Spleen (tissue), 11 donors: Measurements from ENCODE around the gene RND2. TPM values are rescaled to one million over a fixed set of nuclear protein-coding genes. Genes with fewer than 3 reads are reported as not detected.

Source experiments
- DNase-seq: peaks from one replicate; pipeline ENCODE4 v3.0.0-alpha.2; 2020
- H3K27ac ChIP-seq, 8 donors: fragments of 200-600 bp; sonication (generic) in 7 of 8; 1 replicate in 4 of 8; 2 replicates in 4 of 8; pipeline versions ENCODE4 v1.5.0 to v1.8.0; 2016 to 2021; ENCODE audit warnings: inconsistent platforms in 4 of 8, mild to moderate bottlenecking in 4 of 8, moderate library complexity in 1 of 8
- H3K27me3 ChIP-seq, 7 donors: fragments of 200-600 bp; sonication (generic) in 6 of 7; replicated peaks in 1 of 7; 1 replicate in 4 of 7; 2 replicates in 3 of 7; pipeline versions ENCODE4 v1.5.0 to v1.8.0; 2016 to 2021; ENCODE audit warnings: inconsistent platforms in 3 of 7, mild to moderate bottlenecking in 1 of 7
- H3K36me3 ChIP-seq, 6 donors: fragments of 200-600 bp; sonication (generic) in 5 of 6; 1 replicate in 4 of 6; 2 replicates in 2 of 6; pipeline versions ENCODE4 v1.5.0 to v1.8.0; 2016 to 2021; ENCODE audit warnings: inconsistent platforms in 2 of 6
- H3K4me1 ChIP-seq, 6 donors: fragments of 200-600 bp; sonication (generic) in 5 of 6; 1 replicate in 3 of 6; 2 replicates in 3 of 6; pipeline versions ENCODE4 v1.5.0 to v1.8.0; 2016 to 2021; ENCODE audit warnings: inconsistent platforms in 3 of 6
- H3K4me3 ChIP-seq, 8 donors: fragments of 200-600 bp; sonication (generic) in 7 of 8; 1 replicate in 4 of 8; 2 replicates in 4 of 8; pipeline versions ENCODE4 v1.5.0 to v1.8.0; 2016 to 2021; ENCODE audit warnings: inconsistent platforms in 4 of 8, mild to moderate bottlenecking in 4 of 8, moderate library complexity in 2 of 8
- H3K9me3 ChIP-seq, 8 donors: fragments of 200-600 bp; sonication (generic) in 7 of 8; 1 replicate in 4 of 8; 2 replicates in 4 of 8; pipeline versions ENCODE4 v1.5.0 to v1.8.0; 2016 to 2021; ENCODE audit warnings: inconsistent platforms in 4 of 8
- POLR2A ChIP-seq, 3 donors: fragments of 450-650 bp; IDR thresholded peaks; one replicate each; pipeline ENCODE4 v1.5.1; 2017; ENCODE audit warnings: antibody characterized with exemption in 3 of 3, mild to moderate bottlenecking in 1 of 3
- POLR2AphosphoS5 ChIP-seq, 3 donors: sonication (generic); formaldehyde crosslinking; IDR thresholded peaks; one replicate each; pipeline ENCODE4 v1.5.1; 2017; ENCODE audit warnings: antibody characterized with exemption in 3 of 3
- WGBS, 5 donors: extraction: QIAGEN DNeasy Blood & Tissue Kit in 3 of 5; methylation state at CpG; one replicate each; pipeline versions ENCODE4 v1.1.5 to v1.1.7; 2013 to 2018; 5-methylcytosine and 5-hydroxymethylcytosine counted together
- intact Hi-C: fragments of 100-400 bp; cut with DNase I; formaldehyde crosslinking; loops from one replicate; pipeline ENCODE4 v1.15.0; 2023; ENCODE audit warnings: low total_unique reads
- polyA plus RNA-seq, 3 donors: library from polyadenylated mRNA; stranded (reverse); fragments of 200-250 nt; gene quantifications; one replicate each; pipeline ENCODE4 v1.2.1, GENCODE V29; 2013
- total RNA-seq, 7 donors: library from RNA; depleted of rRNA in 3 of 7; stranded (reverse); fragments of >200 nt in 3 of 7; fragmentation: NEBNext Ultra II Directional in 4 of 7; extraction: Animal tissue kit (Norgen Biotek cat#: 25700) in 4 of 7; gene quantifications; one replicate each; pipeline versions ENCODE4 v1.1.0 to v1.2.1, GENCODE V29; 2016 to 2021
- TF ChIP-seq, protein P1 (sequence below), 11 experiments: fragments of 200-600 bp in 7 of 11; fragments of 450-650 bp in 4 of 11; sonication (generic) in 4 of 11; IDR thresholded peaks in 8 of 11; conservative IDR thresholded peaks in 3 of 11; 1 replicate in 7 of 11; 2 replicates in 4 of 11; pipeline versions ENCODE4 v1.4.0 to v1.8.0; 2016 to 2021; ENCODE audit warnings: antibody characterized with exemption in 11 of 11, inconsistent platforms in 4 of 11, mild to moderate bottlenecking in 1 of 11
- donor health status: healthy with polysubstance abuse.
- donor health status: DM: no; HTN: no; CAD: no; lungs with moderate emphysema.
- donor health status: DM: no; HTN: no; CAD: no.
- donor health status: Bipolar disorder and iron deficiency.
- donor health status: healthy.
- donor health status: DM: no; HTN: no; CAD: no.
- donor health status: DM: yes; HTN: yes; CAD: no.

RND2 gene
- total and polyA plus RNA-seq, 10 donors: 0.09 to 0.47 (median 0.26) TPM

- TF ChIP-seq, protein P1, sequence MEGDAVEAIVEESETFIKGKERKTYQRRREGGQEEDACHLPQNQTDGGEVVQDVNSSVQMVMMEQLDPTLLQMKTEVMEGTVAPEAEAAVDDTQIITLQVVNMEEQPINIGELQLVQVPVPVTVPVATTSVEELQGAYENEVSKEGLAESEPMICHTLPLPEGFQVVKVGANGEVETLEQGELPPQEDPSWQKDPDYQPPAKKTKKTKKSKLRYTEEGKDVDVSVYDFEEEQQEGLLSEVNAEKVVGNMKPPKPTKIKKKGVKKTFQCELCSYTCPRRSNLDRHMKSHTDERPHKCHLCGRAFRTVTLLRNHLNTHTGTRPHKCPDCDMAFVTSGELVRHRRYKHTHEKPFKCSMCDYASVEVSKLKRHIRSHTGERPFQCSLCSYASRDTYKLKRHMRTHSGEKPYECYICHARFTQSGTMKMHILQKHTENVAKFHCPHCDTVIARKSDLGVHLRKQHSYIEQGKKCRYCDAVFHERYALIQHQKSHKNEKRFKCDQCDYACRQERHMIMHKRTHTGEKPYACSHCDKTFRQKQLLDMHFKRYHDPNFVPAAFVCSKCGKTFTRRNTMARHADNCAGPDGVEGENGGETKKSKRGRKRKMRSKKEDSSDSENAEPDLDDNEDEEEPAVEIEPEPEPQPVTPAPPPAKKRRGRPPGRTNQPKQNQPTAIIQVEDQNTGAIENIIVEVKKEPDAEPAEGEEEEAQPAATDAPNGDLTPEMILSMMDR (IDR thresholded peaks at IDR 0.05 in 8 of 11, conservative IDR thresholded peaks at IDR 0.05 in 3 of 11): no peak
- TF ChIP-seq POLR2A (IDR thresholded peaks at IDR 0.05) (no peak), POLR2AphosphoS5 (IDR thresholded peaks at IDR 0.05) (no peak)
- intact Hi-C loops: no loop called here
- Histone ChIP-seq H3K27me3 (no peaks in the 10 kb centered on the region), H3K27ac (no peak overlapping the region), H3K9me3 (no peaks in the 10 kb centered on the region), H3K36me3 (peaks cover 0 to 44% (median 0%) of the 10 kb centered on the region in 6 donors), H3K4me3 (no peak overlapping the region), H3K4me1 (no peaks in the 10 kb centered on the region)
- 90 to 95% (median 94%) methylated on average over 6 of the region's 6 CpGs for WGBS, 5 donors
- DNase-seq: no peak
Measured at GRCh38 chr17:43068570-43069367, 43.7 kb downstream of the RND2 start.

GRCh38 chr17:43069368-43069898 lies 44.4 kb downstream of the RND2 start:
- H3K4me1 ChIP-seq: no peaks in the 10 kb centered on the region
- TF ChIP-seq, protein P1 (IDR thresholded peaks at IDR 0.05 in 8 of 11, conservative IDR thresholded peaks at IDR 0.05 in 3 of 11): no peak
- TF ChIP-seq POLR2A (IDR thresholded peaks at IDR 0.05): no peak
- TF ChIP-seq POLR2AphosphoS5 (IDR thresholded peaks at IDR 0.05): no peak
- no peak overlapping the region for H3K4me3 ChIP-seq
- intact Hi-C loops: no loop called here
- no peaks in the 10 kb centered on the region for H3K9me3 ChIP-seq
- H3K27ac ChIP-seq: no peak overlapping the region
- WGBS, 5 donors: 91 to 99% (median 95%) methylated on average over 3 of the region's 3 CpGs
- H3K36me3 ChIP-seq: peaks cover 0 to 51% (median 0%) of the 10 kb centered on the region in 6 donors
- H3K27me3 ChIP-seq: no peaks in the 10 kb centered on the region
- no peak for DNase-seq

DNA sequence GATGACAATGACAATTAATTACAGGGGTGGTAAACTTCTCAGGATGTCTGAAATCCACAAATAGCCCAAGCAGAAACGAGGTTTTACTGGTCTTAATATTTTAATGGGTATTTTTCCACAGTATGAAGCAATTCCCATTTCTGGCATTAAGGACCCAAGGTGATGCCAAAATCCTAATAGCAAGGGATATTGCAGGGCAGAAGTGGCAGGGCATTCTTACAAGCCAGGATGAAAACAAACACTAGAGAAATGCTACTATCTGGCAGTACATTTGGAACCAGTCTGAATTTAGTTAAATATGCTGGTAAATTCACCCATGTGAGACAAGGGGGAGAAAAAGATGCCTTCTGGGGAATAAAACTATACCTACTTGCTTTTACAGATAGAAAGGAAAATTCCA lies 45.2 kb downstream of the RND2 start:
- no peak for DNase-seq
- Histone ChIP-seq H3K4me1 (no peaks in the 10 kb centered on the region), H3K9me3 (no peaks in the 10 kb centered on the region), H3K4me3 (no peak overlapping the region), H3K27ac (no peak overlapping the region), H3K27me3 (no peaks in the 10 kb centered on the region), H3K36me3 (peaks cover 0 to 54% (median 0%) of the 10 kb centered on the region in 6 donors)
- 81 to 92% (median 88%) methylated on average over 1 of the region's 1 CpG for WGBS, 5 donors
- intact Hi-C loops: no loop called here
- TF ChIP-seq, protein P1 (IDR thresholded peaks at IDR 0.05 in 8 of 11, conservative IDR thresholded peaks at IDR 0.05 in 3 of 11): no peak
- TF ChIP-seq POLR2AphosphoS5 (IDR thresholded peaks at IDR 0.05) (no peak), POLR2A (IDR thresholded peaks at IDR 0.05) (no peak)

DNA sequence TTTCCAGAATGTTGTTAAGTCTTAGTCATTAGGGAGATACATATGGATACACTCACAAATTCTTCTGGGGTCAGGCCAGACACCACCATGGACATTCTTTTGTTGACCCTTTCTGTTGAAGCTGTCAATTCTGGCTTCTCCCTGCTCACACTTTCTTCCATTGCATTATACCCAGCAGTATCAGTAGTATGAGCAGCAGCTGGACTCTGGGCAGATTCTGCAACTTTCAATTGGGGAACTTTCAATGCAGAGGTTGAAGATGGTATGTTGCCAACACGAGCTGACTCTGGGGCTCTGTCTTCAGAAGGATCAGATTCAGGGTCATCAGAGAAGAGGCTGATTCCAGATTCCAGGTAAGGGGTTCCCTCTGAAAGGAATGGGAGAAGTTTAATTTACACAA lies 45.8 kb downstream of the RND2 start:
- no peaks in the 10 kb centered on the region for H3K4me1 ChIP-seq
- H3K9me3 ChIP-seq: no peaks in the 10 kb centered on the region
- intact Hi-C loops: no loop called here
- peaks cover 0 to 53% (median 0%) of the 10 kb centered on the region in 6 donors for H3K36me3 ChIP-seq
- no peak overlapping the region for H3K27ac ChIP-seq
- no peak for DNase-seq
- no peaks in the 10 kb centered on the region for H3K27me3 ChIP-seq
- H3K4me3 ChIP-seq: no peak overlapping the region
- TF ChIP-seq, protein P1 (IDR thresholded peaks at IDR 0.05 in 8 of 11, conservative IDR thresholded peaks at IDR 0.05 in 3 of 11): no peak
- no peak for TF ChIP-seq POLR2AphosphoS5 (IDR thresholded peaks at IDR 0.05)
- TF ChIP-seq POLR2A (IDR thresholded peaks at IDR 0.05): no peak
- 75 to 92% (median 91%) methylated on average over 1 of the region's 1 CpG for WGBS, 5 donors
